Uterus (tissue), 2 donors: ENCODE measurements around the gene NUP42.

Experiments
- POLR2A ChIP-seq, 2 donors: fragments of 450-650 bp; IDR thresholded peaks; one replicate each; pipeline ENCODE4 v1.6.1; 2016; ENCODE audit warnings: antibody characterized with exemption in 2 of 2, mild to moderate bottlenecking in 1 of 2, moderate library complexity in 1 of 2
- TF ChIP-seq, protein P1 (sequence below), 4 experiments: fragments of 200-600 bp in 2 of 4; fragments of 450-650 bp in 2 of 4; sonication (generic) in 2 of 4; IDR thresholded peaks; one replicate each; pipeline ENCODE4 v1.5.1; 2016 to 2019; ENCODE audit warnings: antibody characterized with exemption in 4 of 4, mild to moderate bottlenecking in 2 of 4, moderate library complexity in 1 of 4

GRCh38 chr7:23164846-23165245 is 17.0 kb upstream of the NUP42 start:
- TF ChIP-seq, protein P1, sequence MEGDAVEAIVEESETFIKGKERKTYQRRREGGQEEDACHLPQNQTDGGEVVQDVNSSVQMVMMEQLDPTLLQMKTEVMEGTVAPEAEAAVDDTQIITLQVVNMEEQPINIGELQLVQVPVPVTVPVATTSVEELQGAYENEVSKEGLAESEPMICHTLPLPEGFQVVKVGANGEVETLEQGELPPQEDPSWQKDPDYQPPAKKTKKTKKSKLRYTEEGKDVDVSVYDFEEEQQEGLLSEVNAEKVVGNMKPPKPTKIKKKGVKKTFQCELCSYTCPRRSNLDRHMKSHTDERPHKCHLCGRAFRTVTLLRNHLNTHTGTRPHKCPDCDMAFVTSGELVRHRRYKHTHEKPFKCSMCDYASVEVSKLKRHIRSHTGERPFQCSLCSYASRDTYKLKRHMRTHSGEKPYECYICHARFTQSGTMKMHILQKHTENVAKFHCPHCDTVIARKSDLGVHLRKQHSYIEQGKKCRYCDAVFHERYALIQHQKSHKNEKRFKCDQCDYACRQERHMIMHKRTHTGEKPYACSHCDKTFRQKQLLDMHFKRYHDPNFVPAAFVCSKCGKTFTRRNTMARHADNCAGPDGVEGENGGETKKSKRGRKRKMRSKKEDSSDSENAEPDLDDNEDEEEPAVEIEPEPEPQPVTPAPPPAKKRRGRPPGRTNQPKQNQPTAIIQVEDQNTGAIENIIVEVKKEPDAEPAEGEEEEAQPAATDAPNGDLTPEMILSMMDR (IDR thresholded peaks at IDR 0.05) = no peak
- no peak for TF ChIP-seq POLR2A (IDR thresholded peaks at IDR 0.05)
